Left ventricle myocardium inferior (tissue), 1 donor: ENCODE measurements around the gene INTS4. TPM values are rescaled to one million over a fixed set of nuclear protein-coding genes. Genes with fewer than 3 reads are reported as not detected.

Source experiments
- DNase-seq: peaks from one replicate; pipeline ENCODE4 v3.0.0-alpha.2; 2020
- H3K27ac ChIP-seq: fragments of 200-600 bp; replicated peaks from 2 replicates; pipeline ENCODE4 v1.8.0; 2021
- H3K27me3 ChIP-seq: fragments of 200-600 bp; 2 replicates; pipeline ENCODE4 v1.8.0; 2021; ENCODE audit warnings: low read depth
- H3K36me3 ChIP-seq: fragments of 200-600 bp; 2 replicates; pipeline ENCODE4 v1.8.0; 2021
- H3K4me1 ChIP-seq: fragments of 200-600 bp; 2 replicates; pipeline ENCODE4 v1.8.0; 2021
- H3K4me3 ChIP-seq: fragments of 200-600 bp; 2 replicates; pipeline ENCODE4 v1.8.0; 2021; ENCODE audit warnings: mild to moderate bottlenecking, moderate library complexity
- H3K9me3 ChIP-seq: fragments of 200-600 bp; replicated peaks from 2 replicates; pipeline ENCODE4 v1.8.0; 2021
- CTCF ChIP-seq: fragments of 200-600 bp; IDR thresholded peaks from 2 replicates; pipeline ENCODE4 v1.8.0; 2021; ENCODE audit warnings: antibody characterized with exemption, mild to moderate bottlenecking, borderline replicate concordance
- intact Hi-C: fragments of 100-400 bp; cut with micrococcal nuclease; formaldehyde crosslinking; loops from one replicate; pipeline ENCODE4 v1.11.0; 2022
- total RNA-seq: library from RNA; stranded (reverse); fragmentation: NEBNext Ultra II Directional; extraction: Animal tissue kit (Norgen Biotek cat#: 25700); gene quantifications from one replicate; pipeline ENCODE4 v1.2.1, GENCODE V29; 2021
- donor health status: DM: no; HTN: yes; CAD: no; lungs with severe emphysema.

The INTS4 gene
- total RNA-seq, 1 donor from 2014 or later, result 15.4 TPM

- H3K36me3 ChIP-seq, result peaks cover 64% of the 10 kb centered on the region
- no peaks in the 10 kb centered on the region for H3K4me1 ChIP-seq
- H3K9me3 ChIP-seq, result no peaks in the 10 kb centered on the region
- DNase-seq, result no peak
- intact Hi-C loops, result no loop called here
- H3K4me3 ChIP-seq, result no peak overlapping the region
- no peak for TF ChIP-seq CTCF
- no peaks in the 10 kb centered on the region for H3K27me3 ChIP-seq
- H3K27ac ChIP-seq, result no peak overlapping the region
Observed at GRCh38 chr11:77886401-77886800, 108.1 kb downstream of the INTS4 start.

- Histone ChIP-seq H3K36me3 (peaks cover 65% of the 10 kb centered on the region), H3K4me1 (no peaks in the 10 kb centered on the region), H3K4me3 (no peak overlapping the region), H3K27me3 (no peaks in the 10 kb centered on the region), H3K27ac (no peak overlapping the region), H3K9me3 (no peaks in the 10 kb centered on the region)
- intact Hi-C loops, result no loop called here
- no peak for DNase-seq
- TF ChIP-seq CTCF, result no peak
Observed at GRCh38 chr11:77884829-77885190, 109.7 kb downstream of the INTS4 start.

DNA sequence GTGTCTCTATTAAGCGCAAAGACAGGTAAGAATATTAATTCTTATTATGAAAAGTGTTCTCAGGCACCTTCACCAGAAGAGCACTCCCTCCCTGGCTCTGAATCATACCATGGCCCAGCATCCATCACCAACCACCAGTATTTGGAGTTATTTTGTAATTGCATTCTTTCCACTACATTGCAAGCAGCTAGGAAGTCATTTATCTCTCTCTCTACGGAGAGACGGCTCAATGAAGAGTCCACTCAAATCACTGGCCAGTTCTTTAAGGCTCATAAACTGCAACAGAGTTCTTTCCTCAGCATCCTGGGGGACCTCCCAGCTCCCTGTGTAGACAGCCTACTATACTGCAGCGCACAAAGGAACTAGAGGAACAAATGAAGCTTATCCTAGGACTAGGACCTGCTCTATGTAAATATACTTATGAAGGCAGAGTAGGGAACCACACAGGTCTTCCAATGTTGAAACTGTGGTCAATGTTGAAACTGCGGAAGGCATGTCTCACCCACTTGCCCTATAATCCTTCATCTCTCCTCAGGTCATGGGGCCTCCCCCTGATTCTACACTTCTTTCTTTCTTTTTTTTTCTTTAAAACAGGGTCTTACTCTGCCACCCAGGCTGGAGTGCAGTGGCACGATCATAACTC lies 110.2 kb downstream of the INTS4 start:
- no peak for DNase-seq
- Histone ChIP-seq H3K9me3 (no peaks in the 10 kb centered on the region), H3K27me3 (no peaks in the 10 kb centered on the region), H3K4me1 (no peaks in the 10 kb centered on the region), H3K36me3 (peaks cover 60% of the 10 kb centered on the region), H3K4me3 (no peak overlapping the region), H3K27ac (no peak overlapping the region)
- intact Hi-C loops, result no loop called here
- TF ChIP-seq CTCF, result no peak

GRCh38 chr11:77883775-77884174 lies 110.7 kb downstream of the INTS4 start:
- H3K9me3 ChIP-seq, result no peaks in the 10 kb centered on the region
- no peak for TF ChIP-seq CTCF
- intact Hi-C loops, result no loop called here
- peaks cover 3% of the 10 kb centered on the region for H3K4me1 ChIP-seq
- DNase-seq, result no peak
- no peaks in the 10 kb centered on the region for H3K27me3 ChIP-seq
- H3K4me3 ChIP-seq, result no peak overlapping the region
- H3K36me3 ChIP-seq, result peaks cover 55% of the 10 kb centered on the region
- H3K27ac ChIP-seq, result no peak overlapping the region

DNA sequence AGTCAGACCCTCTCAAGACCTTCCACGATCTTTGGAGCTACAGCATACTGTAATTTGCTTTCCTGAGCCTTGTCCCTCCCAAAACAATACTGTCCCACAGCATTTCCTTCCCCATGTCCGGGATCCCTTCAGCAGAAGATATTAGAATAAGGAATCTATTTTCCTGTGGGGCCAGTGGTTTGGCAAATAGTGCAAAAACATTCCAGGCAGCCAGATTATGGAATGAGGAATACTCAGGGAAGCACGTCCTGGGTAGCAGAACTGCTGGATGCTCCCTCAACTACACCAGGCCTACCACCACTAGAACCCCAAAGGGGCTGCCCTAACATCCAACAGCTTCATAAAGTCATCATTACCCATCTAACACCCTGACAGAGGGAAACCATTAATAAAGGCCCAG lies 112.1 kb downstream of the INTS4 start:
- no peak for DNase-seq
- Histone ChIP-seq H3K27me3 (no peaks in the 10 kb centered on the region), H3K9me3 (no peaks in the 10 kb centered on the region), H3K4me1 (peaks cover 6% of the 10 kb centered on the region), H3K27ac (no peak overlapping the region), H3K36me3 (peaks cover 67% of the 10 kb centered on the region), H3K4me3 (no peak overlapping the region)
- intact Hi-C loops, result no loop called here
- no peak for TF ChIP-seq CTCF
